HG03060 (cell line): ENCODE results near the gene MRAP.
"Not testable (repeated sequence)": the region's sequence is repeated elsewhere in the genome, so short reads cannot be mapped to it uniquely, and the experiment has no call there.

Experiments used
- ATAC-seq: cut with Tn5 transposase; IDR thresholded peaks from one replicate; pipeline ENCODE4 v1.9.1; 2021; ENCODE audit warnings: low read depth, moderate number of reproducible peaks; ENCODE audit not compliant: unreplicated experiment

Gene MRAP

DNA sequence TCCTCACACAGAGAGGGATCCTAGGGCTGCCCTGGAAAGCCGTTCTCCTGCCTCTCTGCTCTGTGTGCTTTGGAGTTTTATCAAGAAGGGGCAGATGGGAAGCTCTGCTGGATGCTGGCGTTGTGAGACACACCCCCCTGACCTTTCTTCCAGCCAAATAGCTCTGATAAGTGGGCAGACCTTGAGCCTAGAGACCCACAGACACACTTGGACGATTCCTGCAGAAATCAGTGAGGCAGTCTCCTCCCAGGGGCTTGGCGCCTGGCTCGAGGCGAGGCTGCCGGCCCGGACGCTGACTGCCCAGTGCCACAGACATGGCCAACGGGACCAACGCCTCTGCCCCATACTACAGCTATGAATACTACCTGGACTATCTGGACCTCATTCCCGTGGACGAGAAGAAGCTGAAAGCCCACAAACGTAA, at the start of gene MRAP:
Gene MRAP (plus strand): TSS at position 198 of the 424 bp plus-strand sequence. CDS start 117 bp downstream, at position 315.
- ATAC-seq: no peak

- no peak for ATAC-seq
Measured at GRCh38 chr21:32249511-32250280, 49.0 kb upstream of the MRAP start.

- ATAC-seq: no peak
Measured at GRCh38 chr21:32252136-32252535, 46.5 kb upstream of the MRAP start.

- ATAC-seq: no peak
Measured at GRCh38 chr21:32253215-32253641, 45.4 kb upstream of the MRAP start.

- no peak for ATAC-seq
Measured at GRCh38 chr21:32256251-32256650, 42.4 kb upstream of the MRAP start.

DNA sequence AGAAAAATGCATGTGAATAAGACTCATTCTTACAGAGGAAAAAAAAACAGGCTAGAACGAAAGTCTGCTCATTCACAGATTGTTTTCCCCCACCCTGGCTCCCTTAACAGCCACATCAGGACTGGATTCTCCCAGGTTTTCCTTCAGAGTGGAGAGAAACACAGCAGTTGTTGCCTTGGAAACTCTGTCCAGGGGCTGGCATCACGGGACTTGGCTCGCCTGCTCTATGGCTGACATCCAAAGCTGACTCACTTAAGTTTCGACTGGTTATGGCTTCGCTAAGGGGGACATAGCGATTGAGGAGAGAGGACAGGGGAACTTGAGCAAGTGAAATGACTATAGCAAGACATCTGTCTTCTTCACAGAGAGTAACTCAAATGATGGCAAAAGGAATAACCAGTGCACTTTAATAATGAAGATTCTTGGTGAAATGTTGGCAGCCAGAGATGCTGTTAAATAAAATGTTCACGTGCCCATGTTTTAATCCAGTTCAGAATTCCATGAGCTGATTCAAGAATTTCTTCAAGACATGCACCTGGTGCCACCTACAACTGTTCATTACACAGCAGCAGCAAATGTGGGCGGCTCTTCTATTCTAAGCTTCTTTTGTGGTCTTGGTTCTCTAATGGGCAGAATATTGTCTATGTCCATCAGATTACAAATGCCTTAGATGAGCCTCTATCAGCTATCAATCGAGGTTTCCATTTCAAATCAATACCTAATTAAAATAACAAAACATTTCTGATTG, 41.6 kb upstream of the MRAP start:
- no peak for ATAC-seq

DNA sequence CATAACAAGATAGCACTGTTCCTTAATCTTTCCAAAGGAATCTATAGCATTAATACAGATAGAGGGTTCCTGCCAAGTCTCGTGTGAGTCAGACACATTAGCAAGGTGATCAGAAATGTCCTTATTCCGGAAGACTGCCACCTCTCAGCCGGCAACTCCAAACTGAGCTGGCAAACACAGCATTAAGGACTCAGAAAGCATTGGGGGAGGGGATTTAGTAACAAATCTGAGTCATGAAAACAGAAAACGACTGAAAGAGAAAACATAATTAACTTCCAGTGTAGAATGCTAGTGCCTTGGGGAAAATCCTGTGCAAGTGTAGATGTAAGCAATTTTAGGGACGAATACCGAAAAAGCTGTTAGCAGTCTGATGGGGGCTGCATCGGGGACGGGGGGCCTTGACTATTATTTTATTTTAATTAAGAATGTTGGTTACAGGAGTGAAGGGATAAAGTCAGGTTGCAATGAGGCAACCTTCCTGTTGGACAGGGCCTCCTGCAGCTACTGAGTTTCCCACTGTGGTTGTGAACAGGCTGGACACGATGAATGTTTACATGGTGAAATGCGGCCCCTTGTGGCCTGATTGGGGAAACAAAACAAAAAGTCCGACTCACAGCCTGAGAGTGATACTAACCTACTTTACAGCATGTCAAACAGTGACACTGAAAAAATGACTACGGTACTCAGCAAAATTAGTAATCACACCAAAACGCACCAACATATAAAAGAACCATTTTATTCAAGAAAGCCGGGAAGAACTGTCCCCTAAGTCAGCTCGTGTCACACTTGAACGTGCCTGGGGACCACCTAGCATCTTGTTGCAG, 40.5 kb upstream of the MRAP start:
- ATAC-seq: no peak

DNA sequence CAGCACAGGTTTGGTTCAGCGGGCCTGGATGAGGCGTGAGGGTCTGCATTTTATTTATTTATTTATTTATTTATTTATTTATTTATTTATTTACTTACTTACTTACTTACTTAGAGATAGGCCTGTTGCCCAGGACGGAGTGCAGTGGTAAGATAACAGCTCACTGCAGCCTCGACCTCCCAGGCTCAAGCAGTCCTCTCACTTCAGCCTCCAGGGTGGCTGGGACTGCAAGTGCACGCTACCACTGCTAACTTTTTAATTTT, 39.9 kb upstream of the MRAP start:
- ATAC-seq: not testable (repeated sequence)

DNA sequence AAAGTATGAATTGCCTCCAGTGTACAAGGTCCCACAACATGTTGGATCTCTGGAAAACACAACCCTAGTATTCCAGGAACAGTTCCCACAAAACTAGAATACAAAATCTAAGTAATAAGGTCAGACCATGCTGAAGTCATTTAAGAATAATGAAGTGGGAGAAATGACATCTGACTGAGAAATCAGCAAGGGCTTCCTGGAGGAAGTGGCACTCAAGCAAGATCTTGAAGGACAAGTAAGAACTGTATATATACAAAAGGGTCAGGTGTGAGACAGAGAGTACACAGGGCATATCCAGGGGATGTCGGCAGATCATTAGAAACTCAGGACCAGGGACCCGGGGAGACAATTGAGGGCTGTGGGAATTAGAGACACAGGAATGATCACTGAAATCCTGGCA, 38.5 kb upstream of the MRAP start:
- ATAC-seq: no peak

DNA sequence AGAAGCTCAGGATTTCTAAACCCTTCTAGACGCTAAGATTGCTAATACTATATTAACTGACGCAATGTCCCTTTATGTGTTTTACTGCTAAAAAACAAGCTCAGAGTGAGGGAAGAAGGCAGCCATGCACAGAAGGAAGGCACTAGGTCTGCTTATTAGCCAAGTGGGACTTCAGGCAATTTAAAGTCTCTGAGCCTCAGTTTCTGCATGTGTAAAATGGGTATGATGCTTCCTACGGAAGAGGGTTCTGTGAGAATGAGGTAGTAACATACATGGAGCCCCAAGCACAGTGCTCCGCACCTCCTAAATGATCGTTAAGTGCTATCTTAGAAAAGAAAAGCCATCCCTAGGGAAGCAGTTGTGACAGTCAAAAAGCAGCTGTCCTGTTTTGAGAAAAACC, 36.7 kb upstream of the MRAP start:
- ATAC-seq: no peak

- not testable (repeated sequence) for ATAC-seq
Measured at GRCh38 chr21:32265321-32265720, 33.3 kb upstream of the MRAP start.

DNA sequence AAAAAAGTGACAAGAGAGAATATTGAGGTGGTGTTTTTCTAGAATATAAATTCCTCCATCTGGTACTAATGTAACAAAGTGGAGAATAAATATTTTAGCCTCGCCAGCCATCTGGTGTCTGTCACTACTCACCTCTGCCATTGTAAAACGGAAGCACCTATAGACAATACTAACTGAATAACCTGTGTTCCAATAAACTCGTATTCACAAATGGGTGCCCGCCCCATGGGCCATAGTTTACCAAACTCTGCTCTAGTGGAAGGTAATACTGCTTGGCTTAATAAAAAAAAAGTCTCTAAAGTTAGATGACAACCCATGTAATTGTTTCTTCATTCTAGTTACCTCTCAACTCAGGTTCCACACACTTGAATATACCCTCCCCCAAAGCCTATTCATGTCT, 27.9 kb upstream of the MRAP start:
- no peak for ATAC-seq

GRCh38 chr21:32276671-32277070, 22.0 kb upstream of the MRAP start:
- ATAC-seq: no peak

GRCh38 chr21:32278103-32278502, 20.6 kb upstream of the MRAP start:
- ATAC-seq: peak; percentile 13

DNA sequence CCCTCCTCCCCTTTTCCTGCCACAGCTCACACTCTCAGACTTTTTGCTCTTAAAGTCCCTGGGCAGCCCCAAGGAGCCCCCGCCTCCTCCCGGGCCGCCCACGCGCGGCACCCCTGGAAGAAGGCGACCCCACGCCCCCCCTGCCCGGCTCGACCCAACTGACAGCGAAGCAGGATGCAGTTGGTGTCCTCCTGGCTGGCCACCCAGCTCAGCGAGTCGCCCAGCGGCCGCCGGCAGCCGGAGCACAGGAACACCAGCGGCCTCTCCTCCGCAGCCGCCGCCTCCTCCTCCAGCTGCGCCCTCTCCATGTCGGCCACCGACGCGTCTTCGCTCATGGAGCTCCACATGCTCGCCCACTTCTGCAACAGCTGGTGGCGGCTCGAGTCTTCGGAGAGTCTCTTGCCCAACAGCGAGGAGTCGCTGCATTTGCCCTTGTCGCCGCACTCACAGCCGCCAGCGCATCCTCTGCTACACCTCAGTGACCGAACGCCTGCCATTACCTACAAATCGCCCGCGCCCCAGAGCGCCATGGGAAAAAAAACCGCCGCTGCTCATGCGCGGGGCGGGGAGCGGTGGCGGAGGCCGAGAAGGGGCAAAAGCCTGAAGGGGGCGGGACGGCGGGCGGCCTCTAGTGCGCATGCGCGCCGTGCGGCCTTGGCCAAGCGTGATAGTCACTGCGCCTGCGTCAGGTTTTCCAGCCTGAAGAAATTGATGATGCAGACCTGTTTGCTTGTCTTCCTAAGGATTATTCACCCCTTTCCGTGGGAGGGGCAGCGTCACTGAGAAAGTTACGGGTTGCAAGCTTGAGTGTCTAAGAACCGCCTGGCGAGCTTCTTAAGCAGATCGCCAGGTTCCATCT, 19.9 kb upstream of the MRAP start, which contains the start of gene MIS18A:
Gene MIS18A (minus strand): TSS at position 532 of the 859 bp plus-strand sequence. CDS start 35 bp downstream, at position 497.
- peak; percentile 62 for ATAC-seq

DNA sequence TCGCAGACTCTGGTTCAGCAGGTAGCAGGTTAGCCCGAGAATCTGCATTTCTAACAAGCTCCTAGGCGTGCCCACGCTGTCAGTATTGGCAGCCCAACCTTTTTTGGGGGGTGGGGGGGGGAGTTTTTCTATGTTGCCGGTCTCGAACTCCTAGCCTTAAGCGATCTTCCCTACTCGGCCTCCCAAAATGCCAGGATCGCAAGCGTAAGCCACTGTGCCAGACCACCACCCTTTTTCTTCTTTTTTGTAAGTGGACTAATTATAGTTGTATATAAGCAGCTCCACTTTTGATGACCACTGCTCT, 19.3 kb upstream of the MRAP start:
- ATAC-seq: no peak

DNA sequence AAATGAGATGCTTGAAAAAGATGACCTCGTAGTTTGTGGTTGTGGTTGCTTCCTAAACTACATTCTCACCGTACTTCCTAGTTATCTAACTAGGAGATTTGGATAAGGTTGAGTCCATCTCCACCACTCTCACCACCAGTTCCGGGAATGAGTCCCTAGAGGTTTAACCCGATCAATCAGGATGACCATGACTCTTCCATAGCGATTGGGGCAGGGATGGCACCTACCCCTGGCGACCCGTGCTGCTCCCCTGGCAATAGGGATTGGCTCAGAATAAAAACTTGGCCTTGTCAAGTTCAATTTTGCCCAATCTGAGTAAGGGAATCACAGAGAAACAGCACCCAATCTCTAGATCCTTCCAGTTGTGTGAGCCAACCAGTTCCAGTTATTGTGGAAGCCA, 17.1 kb upstream of the MRAP start:
- no peak for ATAC-seq

- no peak for ATAC-seq
Measured at GRCh38 chr21:32282992-32283391, 15.7 kb upstream of the MRAP start.

DNA sequence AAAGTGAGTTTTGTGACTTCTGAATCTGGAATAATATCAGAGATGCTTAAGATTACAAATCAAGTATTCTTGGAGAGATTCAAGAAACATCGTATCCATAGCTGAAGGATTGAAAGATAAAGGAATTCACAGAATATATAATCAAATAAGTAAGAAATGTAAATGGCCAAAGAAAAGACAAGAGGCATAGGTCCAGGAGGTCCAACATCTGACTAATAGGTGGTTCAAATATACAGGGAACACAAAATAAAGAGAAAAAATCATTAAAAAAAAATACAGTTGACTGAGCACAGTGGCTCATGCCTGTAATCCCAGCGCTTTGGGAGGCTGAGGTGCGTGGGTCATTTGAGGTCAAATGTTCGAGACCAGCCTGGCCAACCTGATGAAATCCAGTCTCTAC, 13.2 kb upstream of the MRAP start:
- ATAC-seq: no peak

DNA sequence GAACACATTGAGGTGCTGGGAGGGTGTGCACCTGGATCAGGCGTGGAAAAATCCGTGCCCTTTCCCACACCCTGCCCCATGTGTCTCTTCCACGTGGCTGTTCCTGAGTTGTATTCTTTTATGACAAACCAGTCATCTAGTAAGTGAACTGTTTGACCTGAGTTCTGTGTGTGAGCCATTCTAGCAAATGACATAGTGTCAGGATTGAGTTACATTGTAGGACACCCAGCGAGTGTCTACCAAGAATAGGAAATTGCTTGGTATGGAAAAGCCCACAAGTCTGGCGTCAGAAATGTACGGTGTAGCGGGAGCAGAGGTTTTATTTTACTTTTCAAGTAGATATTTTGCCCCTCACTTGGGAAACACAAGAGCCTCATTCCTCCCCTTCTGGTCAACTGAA, 1.2 kb upstream of the MRAP start:
- ATAC-seq: no peak
